Measurements from ENCODE around the gene RGS9BP. TPM values are rescaled to one million over a fixed set of nuclear protein-coding genes. Genes with fewer than 3 reads are reported as not detected.

RGS9BP gene
- total RNA-seq, 1 experiment from 2014 or later, result 0.13 TPM

DNA sequence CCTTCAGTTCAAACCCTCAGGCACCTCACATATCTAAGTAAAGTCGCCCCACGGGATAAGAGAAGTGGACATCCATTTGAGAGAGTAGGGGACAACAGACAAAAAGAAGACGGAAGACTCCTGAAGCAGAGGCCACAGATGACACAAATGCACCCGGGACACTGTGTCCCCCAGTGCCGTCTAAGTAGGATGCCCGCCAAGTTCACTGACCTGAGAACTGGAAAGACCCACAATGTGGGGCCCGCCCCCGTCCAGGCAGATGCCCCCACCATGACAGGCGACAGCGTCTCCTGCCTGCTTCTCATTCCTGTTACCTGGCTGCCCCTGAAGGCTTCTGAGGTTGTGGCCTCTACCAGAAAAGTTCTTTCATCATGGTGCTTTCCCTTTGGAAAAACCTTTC is 17.6 kb upstream of the RGS9BP start:
- no peaks in the 10 kb centered on the region for H3K27me3 Mint-ChIP-seq (ENCODE audit: low read depth)
- Histone ChIP-seq H2BK5ac (ENCODE audit: insufficient read length, low read length) (no peak overlapping the region), H3K79me1 (ENCODE audit: insufficient read depth, low read depth, low read length, poor library complexity, severe bottlenecking) (peaks cover 4% of the 10 kb centered on the region), H3K79me2 (ENCODE audit: insufficient read depth, low read length) (peaks cover 2% of the 10 kb centered on the region; the same call in 1 of the 2 replicates), H4K8ac (replicated peaks; ENCODE audit: insufficient read length, low read depth, low read length) (no peak overlapping the region), H2BK12ac (ENCODE audit: insufficient read length, low read depth, low read length) (no peak overlapping the region), H3K56ac (ENCODE audit: insufficient read length, low read depth, low read length) (no peak overlapping the region), H3K4me2 (ENCODE audit: insufficient read depth, insufficient read length, low read length) (no peak overlapping the region), H2AK5ac (ENCODE audit: insufficient read length, low read length) (no peak overlapping the region), H3K14ac (ENCODE audit: insufficient read depth, low read length) (no peak overlapping the region), H4K5ac (ENCODE audit: insufficient read length, low read depth, low read length) (no peak overlapping the region), H3K27me3 (ENCODE audit: insufficient read depth, low read length) (no peaks in the 10 kb centered on the region), H2AFZ (ENCODE audit: low read length) (no peak overlapping the region), H3K4me1 (ENCODE audit: insufficient read depth, low read length) (no peaks in the 10 kb centered on the region), H3K4ac (ENCODE audit: low read depth, low read length) (no peak overlapping the region), H3K18ac (ENCODE audit: insufficient read length, low read depth, low read length) (no peak overlapping the region), H2BK20ac (ENCODE audit: low read depth, low read length, poor library complexity, severe bottlenecking) (no peak overlapping the region), H4K91ac (ENCODE audit: insufficient read length, low read depth, low read length) (no peak overlapping the region), H3K9me3 (ENCODE audit: control insufficient read depth, low read depth, low read length) (no peaks in the 10 kb centered on the region), H3K23me2 (ENCODE audit: insufficient read length, low read depth, low read length, poor library complexity, severe bottlenecking) (no peaks in the 10 kb centered on the region), H3K23ac (ENCODE audit: insufficient read length, low read depth, low read length) (no peak overlapping the region), H2BK15ac (ENCODE audit: low read depth, low read length) (no peak overlapping the region), H3T11ph (ENCODE audit: low read length) (no peak overlapping the region), H2BK120ac (ENCODE audit: low read depth, low read length, poor library complexity, severe bottlenecking) (no peak overlapping the region), H4K20me1 (ENCODE audit: control insufficient read depth, insufficient read depth, insufficient read length) (no peaks in the 10 kb centered on the region), H3K27ac (ENCODE audit: insufficient read length, low read depth, low read length) (no peak overlapping the region), H3K9ac (ENCODE audit: extremely low read depth, insufficient read length, low read length) (no peak overlapping the region)
- no peak overlapping the region for H3K4me3 Mint-ChIP-seq
- peaks cover 3 to 4% of the 10 kb centered on the region in 2 experiments; a peak in 2 of 4 replicates for H3K4me1 Mint-ChIP-seq
- WGBS (ENCODE audit: extremely low coverage, insufficient read length, low lambda C conversion rate), result no CpG with 5 or more reads among the region's 10 CpGs
- TF ChIP-seq, protein P1, sequence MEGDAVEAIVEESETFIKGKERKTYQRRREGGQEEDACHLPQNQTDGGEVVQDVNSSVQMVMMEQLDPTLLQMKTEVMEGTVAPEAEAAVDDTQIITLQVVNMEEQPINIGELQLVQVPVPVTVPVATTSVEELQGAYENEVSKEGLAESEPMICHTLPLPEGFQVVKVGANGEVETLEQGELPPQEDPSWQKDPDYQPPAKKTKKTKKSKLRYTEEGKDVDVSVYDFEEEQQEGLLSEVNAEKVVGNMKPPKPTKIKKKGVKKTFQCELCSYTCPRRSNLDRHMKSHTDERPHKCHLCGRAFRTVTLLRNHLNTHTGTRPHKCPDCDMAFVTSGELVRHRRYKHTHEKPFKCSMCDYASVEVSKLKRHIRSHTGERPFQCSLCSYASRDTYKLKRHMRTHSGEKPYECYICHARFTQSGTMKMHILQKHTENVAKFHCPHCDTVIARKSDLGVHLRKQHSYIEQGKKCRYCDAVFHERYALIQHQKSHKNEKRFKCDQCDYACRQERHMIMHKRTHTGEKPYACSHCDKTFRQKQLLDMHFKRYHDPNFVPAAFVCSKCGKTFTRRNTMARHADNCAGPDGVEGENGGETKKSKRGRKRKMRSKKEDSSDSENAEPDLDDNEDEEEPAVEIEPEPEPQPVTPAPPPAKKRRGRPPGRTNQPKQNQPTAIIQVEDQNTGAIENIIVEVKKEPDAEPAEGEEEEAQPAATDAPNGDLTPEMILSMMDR (conservative IDR thresholded peaks at IDR 0.05), result no peak
- H3K27ac Mint-ChIP-seq, result no peak overlapping the region; a peak in 1 of 7 replicates
- H3K9me3 Mint-ChIP-seq, result no peaks in the 10 kb centered on the region
- H3K36me3 Mint-ChIP-seq (ENCODE audit: insufficient read depth in 1 of 3, low read depth in 3 of 3), result peaks cover 2 to 25% (median 11%) of the 10 kb centered on the region in 3 experiments; a peak in 6 of 7 replicates
- no peak for DNase-seq

Data from H9 (cell line).